ENCODE data around the gene SNX24. TPM values are rescaled to one million over a fixed set of nuclear protein-coding genes. Genes with fewer than 3 reads are reported as not detected.

SNX24 gene
- total RNA-seq, 6 experiments from 2014 or later: 6.2 to 23.7 (median 12.5) TPM

- H3K9me3 ChIP-seq: no peaks in the 10 kb centered on the region
- H3K4me3 ChIP-seq: no peak overlapping the region
- peak in 1 of 4 donors; percentile 27 for ATAC-seq
- no peaks in the 10 kb centered on the region for H3K4me1 ChIP-seq
- no peaks in the 10 kb centered on the region for H3K27me3 ChIP-seq
- WGBS (ENCODE audit: insufficient coverage, low coverage, low lambda C conversion rate, missing lambda C conversion rate): 78% methylated on average over 8 of the region's 8 CpGs
- TF ChIP-seq POLR2A (IDR thresholded peaks at IDR 0.05) (no peak), CTCF (IDR thresholded peaks at IDR 0.05) (no peak)
- intact Hi-C loops (cut with DNase I): no loop called here
- DNase-seq: no peak
- H3K36me3 ChIP-seq: no peaks in the 10 kb centered on the region
- H3K27ac ChIP-seq: no peak overlapping the region
Observed at GRCh38 chr5:122871661-122872060, 26.2 kb downstream of the SNX24 start.

- ATAC-seq: peak in 2 of 4 donors; percentile 28 to 35
- no peak for TF ChIP-seq CTCF (IDR thresholded peaks at IDR 0.05)
- no peak for TF ChIP-seq POLR2A (IDR thresholded peaks at IDR 0.05)
- Histone ChIP-seq H3K4me3 (no peak overlapping the region), H3K36me3 (no peaks in the 10 kb centered on the region), H3K4me1 (no peaks in the 10 kb centered on the region), H3K9me3 (no peaks in the 10 kb centered on the region), H3K27ac (no peak overlapping the region), H3K27me3 (no peaks in the 10 kb centered on the region)
- 59% methylated on average over 4 of the region's 4 CpGs for WGBS (ENCODE audit: insufficient coverage, low coverage, low lambda C conversion rate, missing lambda C conversion rate)
- DNase-seq: no peak
- intact Hi-C loops (cut with DNase I): no loop called here
Observed at GRCh38 chr5:122874179-122874875, 28.9 kb downstream of the SNX24 start.

- Histone ChIP-seq H3K9me3 (no peaks in the 10 kb centered on the region), H3K4me1 (no peaks in the 10 kb centered on the region), H3K4me3 (no peak overlapping the region), H3K36me3 (no peaks in the 10 kb centered on the region), H3K27ac (no peak overlapping the region), H3K27me3 (no peaks in the 10 kb centered on the region)
- ATAC-seq (peak in 3 of 4 donors; percentile 44 to 55 (median 55)), DNase-seq (no peak)
- intact Hi-C loops (cut with DNase I): no loop called here
- WGBS (ENCODE audit: insufficient coverage, low coverage, low lambda C conversion rate, missing lambda C conversion rate): 78% methylated on average over 2 of the region's 2 CpGs
- no peak for TF ChIP-seq CTCF (IDR thresholded peaks at IDR 0.05)
- TF ChIP-seq POLR2A (IDR thresholded peaks at IDR 0.05): no peak
Observed at GRCh38 chr5:122877518-122877917, 32.1 kb downstream of the SNX24 start.

GRCh38 chr5:122879076-122879475, 33.7 kb downstream of the SNX24 start:
- no peak for ATAC-seq
- DNase-seq: no peak
- no peaks in the 10 kb centered on the region for H3K9me3 ChIP-seq
- intact Hi-C loops (cut with DNase I): no loop called here
- no peaks in the 10 kb centered on the region for H3K4me1 ChIP-seq
- H3K4me3 ChIP-seq: no peak overlapping the region
- H3K27me3 ChIP-seq: no peaks in the 10 kb centered on the region
- H3K36me3 ChIP-seq: no peaks in the 10 kb centered on the region
- H3K27ac ChIP-seq: no peak overlapping the region
- 97% methylated on average over 3 of the region's 3 CpGs for whole genome bisulfite sequencing (ENCODE audit: insufficient coverage, low coverage, low lambda C conversion rate, missing lambda C conversion rate)
- TF ChIP-seq POLR2A (IDR thresholded peaks at IDR 0.05) (no peak), CTCF (IDR thresholded peaks at IDR 0.05) (no peak)

Data from right lobe of liver (tissue), 6 donors.